ENCODE measurements around the gene PLA2G1B. TPM values are rescaled to one million over a fixed set of nuclear protein-coding genes. Genes with fewer than 3 reads are reported as not detected.
A peak's percentile ranks its signal among the peaks of the same experiment; 100 is the strongest.

Gene PLA2G1B
- total RNA-seq, 2 donors from 2014 or later = not detected

GRCh38 chr12:120350576-120351350 lies 23.2 kb upstream of the PLA2G1B start:
- Mint-ChIP-seq H3K4me1 (no peaks in the 10 kb centered on the region), H3K4me3 (no peak overlapping the region), H3K36me3 (ENCODE audit: low read depth) (peaks cover 74% of the 10 kb centered on the region), H3K9me3 (no peaks in the 10 kb centered on the region), H3K27ac (peak overlapping the region; percentile 61), H3K27me3 (ENCODE audit: insufficient read depth) (no peaks in the 10 kb centered on the region)
- TF ChIP-seq CTCF (conservative IDR thresholded peaks at IDR 0.05) = no peak
- no peak overlapping the region for H3K27ac ChIP-seq (ENCODE audit: low read depth, low read length)
- no peaks in the 10 kb centered on the region for H3K4me1 ChIP-seq (ENCODE audit: control insufficient read depth, insufficient read depth, low read length)
- H3K27me3 ChIP-seq (ENCODE audit: control insufficient read depth, insufficient read depth, low read length, poor library complexity, severe bottlenecking) = no peaks in the 10 kb centered on the region
- H3K9me3 ChIP-seq (ENCODE audit: control insufficient read depth, low read length) = no peaks in the 10 kb centered on the region
- peaks cover 82% of the 10 kb centered on the region for H3K36me3 ChIP-seq (ENCODE audit: control insufficient read depth, insufficient read depth, low read length)
- H3K9ac ChIP-seq (ENCODE audit: extremely low read depth, low read length, poor library complexity, severe bottlenecking) = no peak overlapping the region
- 94 to 99% methylated on average over 13 to 19 of the region's 19 CpGs for WGBS, 2 experiments (ENCODE audit: insufficient coverage in 1 of 2, insufficient read length in 1 of 2)
- DNase-seq = no peak
- H3K4me3 ChIP-seq (ENCODE audit: low read length) = no peak overlapping the region

- H3K36me3 Mint-ChIP-seq (ENCODE audit: low read depth) = peaks cover 70% of the 10 kb centered on the region
- H3K27me3 ChIP-seq (ENCODE audit: control insufficient read depth, insufficient read depth, low read length, poor library complexity, severe bottlenecking) = no peaks in the 10 kb centered on the region
- no peak for TF ChIP-seq CTCF (conservative IDR thresholded peaks at IDR 0.05)
- H3K27ac Mint-ChIP-seq = no peak overlapping the region
- no peaks in the 10 kb centered on the region for H3K9me3 Mint-ChIP-seq
- WGBS, 2 experiments (ENCODE audit: insufficient coverage in 1 of 2, insufficient read length in 1 of 2) = 95 to 100% methylated on average over 2 to 11 of the region's 11 CpGs
- H3K27ac ChIP-seq (ENCODE audit: low read depth, low read length) = no peak overlapping the region
- H3K27me3 Mint-ChIP-seq (ENCODE audit: insufficient read depth) = no peaks in the 10 kb centered on the region
- H3K9me3 ChIP-seq (ENCODE audit: control insufficient read depth, low read length) = no peaks in the 10 kb centered on the region
- no peaks in the 10 kb centered on the region for H3K4me1 Mint-ChIP-seq
- H3K4me1 ChIP-seq (ENCODE audit: control insufficient read depth, insufficient read depth, low read length) = no peaks in the 10 kb centered on the region
- no peak overlapping the region for H3K4me3 ChIP-seq (ENCODE audit: low read length)
- no peak for DNase-seq
- peaks cover 76% of the 10 kb centered on the region for H3K36me3 ChIP-seq (ENCODE audit: control insufficient read depth, insufficient read depth, low read length)
- H3K9ac ChIP-seq (ENCODE audit: extremely low read depth, low read length, poor library complexity, severe bottlenecking) = no peak overlapping the region
- no peak overlapping the region for H3K4me3 Mint-ChIP-seq
Measured at GRCh38 chr12:120347766-120348165, 20.2 kb upstream of the PLA2G1B start.

GRCh38 chr12:120346681-120347080 lies 19.1 kb upstream of the PLA2G1B start:
- Histone ChIP-seq H3K27me3 (ENCODE audit: control insufficient read depth, insufficient read depth, low read length, poor library complexity, severe bottlenecking) (no peaks in the 10 kb centered on the region), H3K27ac (ENCODE audit: low read depth, low read length) (no peak overlapping the region), H3K4me3 (ENCODE audit: low read length) (no peak overlapping the region), H3K4me1 (ENCODE audit: control insufficient read depth, insufficient read depth, low read length) (no peaks in the 10 kb centered on the region), H3K9ac (ENCODE audit: extremely low read depth, low read length, poor library complexity, severe bottlenecking) (no peak overlapping the region), H3K36me3 (ENCODE audit: control insufficient read depth, insufficient read depth, low read length) (peaks cover 67% of the 10 kb centered on the region), H3K9me3 (ENCODE audit: control insufficient read depth, low read length) (no peaks in the 10 kb centered on the region)
- H3K27ac Mint-ChIP-seq = peak overlapping the region; percentile 26
- no peak overlapping the region for H3K4me3 Mint-ChIP-seq
- WGBS, 2 experiments (ENCODE audit: insufficient coverage in 1 of 2, insufficient read length in 1 of 2) = 90 to 98% methylated on average over 5 to 7 of the region's 7 CpGs
- no peaks in the 10 kb centered on the region for H3K4me1 Mint-ChIP-seq
- peak; percentile 71 for DNase-seq
- TF ChIP-seq CTCF (conservative IDR thresholded peaks at IDR 0.05) = peak; percentile 65
- no peaks in the 10 kb centered on the region for H3K27me3 Mint-ChIP-seq (ENCODE audit: insufficient read depth)
- H3K36me3 Mint-ChIP-seq (ENCODE audit: low read depth) = peaks cover 61% of the 10 kb centered on the region
- H3K9me3 Mint-ChIP-seq = no peaks in the 10 kb centered on the region

All from endodermal cell (in vitro differentiated cells).